Measurements from ENCODE around the gene EML4. TPM values are rescaled to one million over a fixed set of nuclear protein-coding genes. Genes with fewer than 3 reads are reported as not detected.

EML4 gene
- total RNA-seq, 1 experiment from 2014 or later = 93.7 TPM

DNA sequence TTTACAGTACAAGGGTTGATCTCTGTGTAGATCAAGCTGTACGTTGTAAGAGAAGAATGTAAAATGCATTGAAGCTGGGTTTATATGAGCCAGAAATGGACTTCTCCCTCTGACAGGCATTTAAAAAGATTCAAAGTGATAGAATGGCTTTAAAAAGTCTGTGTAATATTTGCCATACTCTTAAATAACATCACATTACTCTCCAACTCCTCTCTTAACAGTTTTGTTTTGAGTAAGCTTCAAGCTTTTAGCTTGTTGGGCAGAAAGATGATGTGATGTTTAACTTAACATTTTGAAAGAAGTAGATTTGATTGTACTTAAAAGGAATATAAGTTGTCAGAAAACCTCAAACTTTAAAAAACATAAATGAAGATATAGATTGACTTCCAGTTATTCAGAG lies 119.7 kb downstream of the EML4 start:
- H3K4me3 ChIP-seq (ENCODE audit: low read depth, low read length, poor library complexity, severe bottlenecking) = no peak overlapping the region
- intact Hi-C loops (cut with micrococcal nuclease; ENCODE audit: unreplicated experiment) = no loop called here
- TF ChIP-seq, protein P1, sequence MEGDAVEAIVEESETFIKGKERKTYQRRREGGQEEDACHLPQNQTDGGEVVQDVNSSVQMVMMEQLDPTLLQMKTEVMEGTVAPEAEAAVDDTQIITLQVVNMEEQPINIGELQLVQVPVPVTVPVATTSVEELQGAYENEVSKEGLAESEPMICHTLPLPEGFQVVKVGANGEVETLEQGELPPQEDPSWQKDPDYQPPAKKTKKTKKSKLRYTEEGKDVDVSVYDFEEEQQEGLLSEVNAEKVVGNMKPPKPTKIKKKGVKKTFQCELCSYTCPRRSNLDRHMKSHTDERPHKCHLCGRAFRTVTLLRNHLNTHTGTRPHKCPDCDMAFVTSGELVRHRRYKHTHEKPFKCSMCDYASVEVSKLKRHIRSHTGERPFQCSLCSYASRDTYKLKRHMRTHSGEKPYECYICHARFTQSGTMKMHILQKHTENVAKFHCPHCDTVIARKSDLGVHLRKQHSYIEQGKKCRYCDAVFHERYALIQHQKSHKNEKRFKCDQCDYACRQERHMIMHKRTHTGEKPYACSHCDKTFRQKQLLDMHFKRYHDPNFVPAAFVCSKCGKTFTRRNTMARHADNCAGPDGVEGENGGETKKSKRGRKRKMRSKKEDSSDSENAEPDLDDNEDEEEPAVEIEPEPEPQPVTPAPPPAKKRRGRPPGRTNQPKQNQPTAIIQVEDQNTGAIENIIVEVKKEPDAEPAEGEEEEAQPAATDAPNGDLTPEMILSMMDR (conservative IDR thresholded peaks at IDR 0.05; ENCODE audit: low read depth, low read length) = no peak
- H3K4me1 ChIP-seq (ENCODE audit: insufficient read depth, low read length, poor library complexity, severe bottlenecking) = no peaks in the 10 kb centered on the region
- H3K9me3 ChIP-seq (ENCODE audit: low read depth, low read length, poor library complexity, severe bottlenecking) = no peaks in the 10 kb centered on the region
- H3K27ac ChIP-seq (ENCODE audit: low read depth, low read length, poor library complexity, severe bottlenecking) = no peak overlapping the region
- no TSS peak for BruUV-seq (replicated peaks)
- DNase-seq (ENCODE audit: low spot score) = no peak
- CTCF ChIA-PET = no interaction called here
- H3K27me3 ChIP-seq (replicated peaks; ENCODE audit: insufficient read depth, low read depth, low read length, poor library complexity) = no peaks in the 10 kb centered on the region
- POLR2A ChIA-PET (ENCODE audit: low non-redundant PET) = no interaction called here
- H3K36me3 ChIP-seq (ENCODE audit: insufficient read depth, low read length, poor library complexity, severe bottlenecking) = peaks cover 19% of the 10 kb centered on the region

DNA sequence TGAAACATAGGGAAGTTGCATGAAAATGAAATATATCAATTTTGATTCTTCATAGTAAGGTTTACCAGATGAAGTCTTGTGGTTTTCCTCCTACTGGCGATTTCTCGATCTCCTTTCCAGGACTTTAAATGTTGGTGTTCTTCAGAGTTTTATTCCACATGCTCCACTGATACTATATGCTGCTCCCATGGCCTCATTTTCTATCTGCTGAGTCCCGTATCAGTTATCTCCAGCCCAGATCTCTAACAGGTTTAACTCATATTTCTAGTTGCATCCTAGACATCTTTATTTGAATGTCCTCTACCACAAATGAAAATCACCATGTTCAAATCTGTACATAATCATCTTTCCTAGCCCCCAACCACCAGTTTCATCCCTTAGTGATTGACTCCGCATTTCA lies 120.1 kb downstream of the EML4 start:
- POLR2A ChIA-PET (ENCODE audit: low non-redundant PET) = no interaction called here
- Histone ChIP-seq H3K36me3 (ENCODE audit: insufficient read depth, low read length, poor library complexity, severe bottlenecking) (peaks cover 19% of the 10 kb centered on the region), H3K4me3 (ENCODE audit: low read depth, low read length, poor library complexity, severe bottlenecking) (no peak overlapping the region), H3K9me3 (ENCODE audit: low read depth, low read length, poor library complexity, severe bottlenecking) (no peaks in the 10 kb centered on the region), H3K27ac (ENCODE audit: low read depth, low read length, poor library complexity, severe bottlenecking) (no peak overlapping the region), H3K27me3 (replicated peaks; ENCODE audit: insufficient read depth, low read depth, low read length, poor library complexity) (no peaks in the 10 kb centered on the region), H3K4me1 (ENCODE audit: insufficient read depth, low read length, poor library complexity, severe bottlenecking) (no peaks in the 10 kb centered on the region)
- BruUV-seq (replicated peaks) = no TSS peak
- no peak for DNase-seq (ENCODE audit: low spot score)
- intact Hi-C loops (cut with micrococcal nuclease; ENCODE audit: unreplicated experiment) = no loop called here
- TF ChIP-seq EZH2 (IDR thresholded peaks at IDR 0.05; ENCODE audit: borderline replicate concordance, low read depth, low read length, poor library complexity, severe bottlenecking) = no peak
- TF ChIP-seq, protein P1 (conservative IDR thresholded peaks at IDR 0.05; ENCODE audit: low read depth, low read length) = no peak
- CTCF ChIA-PET = no interaction called here

DNA sequence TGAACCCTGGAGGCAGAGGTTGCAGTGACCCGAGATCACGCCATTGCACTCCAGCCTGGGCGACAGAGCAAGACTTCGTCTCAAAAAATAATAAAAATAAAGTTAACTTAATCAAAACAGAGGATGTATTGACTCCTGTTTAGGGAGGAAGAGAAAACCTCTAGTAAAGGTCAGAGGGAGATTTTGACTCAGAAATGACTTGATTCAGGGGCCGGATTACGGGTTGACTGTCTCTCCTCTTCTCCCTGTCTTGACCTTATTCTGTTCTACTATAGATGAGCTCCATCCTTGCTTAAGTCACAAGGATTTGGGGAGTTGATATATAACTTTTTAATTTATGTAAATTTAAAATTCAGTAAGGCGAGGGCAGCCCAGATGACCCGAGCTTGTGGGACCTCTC lies 120.9 kb downstream of the EML4 start:
- no peak for DNase-seq (ENCODE audit: low spot score)
- no peak for TF ChIP-seq EZH2 (IDR thresholded peaks at IDR 0.05; ENCODE audit: borderline replicate concordance, low read depth, low read length, poor library complexity, severe bottlenecking)
- TF ChIP-seq, protein P1 (conservative IDR thresholded peaks at IDR 0.05; ENCODE audit: low read depth, low read length) = no peak
- Histone ChIP-seq H3K4me1 (ENCODE audit: insufficient read depth, low read length, poor library complexity, severe bottlenecking) (no peaks in the 10 kb centered on the region), H3K27me3 (replicated peaks; ENCODE audit: insufficient read depth, low read depth, low read length, poor library complexity) (no peaks in the 10 kb centered on the region), H3K36me3 (ENCODE audit: insufficient read depth, low read length, poor library complexity, severe bottlenecking) (peaks cover 24% of the 10 kb centered on the region), H3K27ac (ENCODE audit: low read depth, low read length, poor library complexity, severe bottlenecking) (no peak overlapping the region), H3K9me3 (ENCODE audit: low read depth, low read length, poor library complexity, severe bottlenecking) (no peaks in the 10 kb centered on the region), H3K4me3 (ENCODE audit: low read depth, low read length, poor library complexity, severe bottlenecking) (no peak overlapping the region)
- ChIA-PET CTCF (no interaction called here), POLR2A (ENCODE audit: low non-redundant PET) (no interaction called here)
- intact Hi-C loops (cut with micrococcal nuclease; ENCODE audit: unreplicated experiment) = no loop called here
- no TSS peak for BruUV-seq (replicated peaks)

Measured in A673 (cell line).